GM12878 (cell line): Measurements from ENCODE around the gene ELSPBP1. TPM values are rescaled to one million over a fixed set of nuclear protein-coding genes. Genes with fewer than 3 reads are reported as not detected.

Experiments
- polyA plus RNA-seq, 11 experiments: library from polyadenylated mRNA; depleted of rRNA in 4 of 11; unstranded in 6 of 11; stranded (reverse) in 5 of 11; fragments of >200 nt; fragmentation: Nextera tagmentation in 4 of 11; fragmentation: Illumina TruSeq in 1 of 11; extraction: Ambion mirVana in 4 of 11; extraction: Trizol in 1 of 11; gene quantifications; 1 replicate in 1 of 11; 2 replicates in 10 of 11; pipeline versions ENCODE4 v1.2.1 to v1.2.3, GENCODE V29; 2011 to 2016; ENCODE audit warnings: inconsistent platforms in 2 of 11, missing spikeins in 2 of 11, low read depth in 1 of 11
- total RNA-seq, 4 experiments: library from RNA; depleted of rRNA in 3 of 4; stranded (reverse); fragments of >200 nt in 3 of 4; fragmentation: Illumina TruSeq in 1 of 4; extraction: Trizol in 1 of 4; gene quantifications; 2 replicates each; pipeline versions ENCODE4 v1.2.1 to v1.2.3, GENCODE V29; 2013 to 2021

Gene ELSPBP1
- total and polyA plus RNA-seq, 10 of the 15 experiments (the other 5 are each of a cell fraction or from before 2014, with no cell fraction given): not detected

Other genes with a start within 250 kb of the ELSPBP1 start
Only the 7 nearest of the 11 such genes appear.
- gene CRX, start 172.7 kb upstream of the ELSPBP1 start, total RNA-seq (2014; rRNA removed): not detected in 2 replicates
- not detected in 2 replicates for gene CRX, start 172.7 kb upstream of the ELSPBP1 start, total RNA-seq (2014; rRNA removed; fragmentation: Illumina TruSeq; extraction: Trizol)
- gene CRX, start 172.7 kb upstream of the ELSPBP1 start, total RNA-seq (2021): not detected in 2 replicates
- not detected in 2 replicates for gene CRX, start 172.7 kb upstream of the ELSPBP1 start, polyA plus RNA-seq (2011; rRNA removed)
- not detected in 2 replicates for gene CRX, start 172.7 kb upstream of the ELSPBP1 start, polyA plus RNA-seq (2014; fragmentation: Illumina TruSeq; extraction: Trizol)
- not detected for gene CRX, start 172.7 kb upstream of the ELSPBP1 start, polyA plus RNA-seq (2014; fragmentation: Nextera tagmentation; extraction: Ambion mirVana)
- gene CRX, start 172.7 kb upstream of the ELSPBP1 start, polyA plus RNA-seq (2014; rRNA removed): not detected in 2 replicates
- not detected for gene CRX, start 172.7 kb upstream of the ELSPBP1 start, polyA plus RNA-seq (2016; fragmentation: Nextera tagmentation; extraction: Ambion mirVana)
- not detected in 2 replicates for gene TPRX2, start 135.4 kb upstream of the ELSPBP1 start, total RNA-seq (2014; rRNA removed)
- not detected in 2 replicates for gene TPRX2, start 135.4 kb upstream of the ELSPBP1 start, total RNA-seq (2014; rRNA removed; fragmentation: Illumina TruSeq; extraction: Trizol)
- not detected in 2 replicates for gene TPRX2, start 135.4 kb upstream of the ELSPBP1 start, total RNA-seq (2021)
- not detected in 2 replicates for gene TPRX2, start 135.4 kb upstream of the ELSPBP1 start, polyA plus RNA-seq (2011; rRNA removed)
- not detected in 2 replicates for gene TPRX2, start 135.4 kb upstream of the ELSPBP1 start, polyA plus RNA-seq (2014; fragmentation: Illumina TruSeq; extraction: Trizol)
- gene TPRX2, start 135.4 kb upstream of the ELSPBP1 start, polyA plus RNA-seq (2014; fragmentation: Nextera tagmentation; extraction: Ambion mirVana): not detected
- gene TPRX2, start 135.4 kb upstream of the ELSPBP1 start, polyA plus RNA-seq (2014; rRNA removed): not detected in 2 replicates
- not detected for gene TPRX2, start 135.4 kb upstream of the ELSPBP1 start, polyA plus RNA-seq (2016; fragmentation: Nextera tagmentation; extraction: Ambion mirVana)
- not detected in 2 replicates for gene SULT2A1, start 108.3 kb upstream of the ELSPBP1 start, total RNA-seq (2014; rRNA removed)
- not detected in 2 replicates for gene SULT2A1, start 108.3 kb upstream of the ELSPBP1 start, total RNA-seq (2014; rRNA removed; fragmentation: Illumina TruSeq; extraction: Trizol)
- gene SULT2A1, start 108.3 kb upstream of the ELSPBP1 start, total RNA-seq (2021): 0.13 and 0.16 TPM in 2 replicates
- not detected in 2 replicates for gene SULT2A1, start 108.3 kb upstream of the ELSPBP1 start, polyA plus RNA-seq (2011; rRNA removed)
- not detected in 2 replicates for gene SULT2A1, start 108.3 kb upstream of the ELSPBP1 start, polyA plus RNA-seq (2014; fragmentation: Illumina TruSeq; extraction: Trizol)
- gene SULT2A1, start 108.3 kb upstream of the ELSPBP1 start, polyA plus RNA-seq (2014; fragmentation: Nextera tagmentation; extraction: Ambion mirVana): not detected
- not detected in 2 replicates for gene SULT2A1, start 108.3 kb upstream of the ELSPBP1 start, polyA plus RNA-seq (2014; rRNA removed)
- gene SULT2A1, start 108.3 kb upstream of the ELSPBP1 start, polyA plus RNA-seq (2016; fragmentation: Nextera tagmentation; extraction: Ambion mirVana): not detected
- gene BSPH1, start 2.5 kb upstream of the ELSPBP1 start, total RNA-seq (2014; rRNA removed): not detected in 2 replicates
- not detected in 2 replicates for gene BSPH1, start 2.5 kb upstream of the ELSPBP1 start, total RNA-seq (2014; rRNA removed; fragmentation: Illumina TruSeq; extraction: Trizol)
- not detected in 2 replicates for gene BSPH1, start 2.5 kb upstream of the ELSPBP1 start, total RNA-seq (2021)
- gene BSPH1, start 2.5 kb upstream of the ELSPBP1 start, polyA plus RNA-seq (2011; rRNA removed): not detected in 2 replicates
- gene BSPH1, start 2.5 kb upstream of the ELSPBP1 start, polyA plus RNA-seq (2014; fragmentation: Illumina TruSeq; extraction: Trizol): not detected in 2 replicates
- gene BSPH1, start 2.5 kb upstream of the ELSPBP1 start, polyA plus RNA-seq (2014; fragmentation: Nextera tagmentation; extraction: Ambion mirVana): not detected
- gene BSPH1, start 2.5 kb upstream of the ELSPBP1 start, polyA plus RNA-seq (2014; rRNA removed): not detected in 2 replicates
- gene BSPH1, start 2.5 kb upstream of the ELSPBP1 start, polyA plus RNA-seq (2016; fragmentation: Nextera tagmentation; extraction: Ambion mirVana): not detected
- not detected in 2 replicates for gene CABP5, start 49.4 kb downstream of the ELSPBP1 start, total RNA-seq (2014; rRNA removed)
- gene CABP5, start 49.4 kb downstream of the ELSPBP1 start, total RNA-seq (2014; rRNA removed; fragmentation: Illumina TruSeq; extraction: Trizol): not detected in 2 replicates
- gene CABP5, start 49.4 kb downstream of the ELSPBP1 start, total RNA-seq (2021): not detected in 2 replicates
- gene CABP5, start 49.4 kb downstream of the ELSPBP1 start, polyA plus RNA-seq (2011; rRNA removed): not detected in 2 replicates
- not detected in 2 replicates for gene CABP5, start 49.4 kb downstream of the ELSPBP1 start, polyA plus RNA-seq (2014; fragmentation: Illumina TruSeq; extraction: Trizol)
- gene CABP5, start 49.4 kb downstream of the ELSPBP1 start, polyA plus RNA-seq (2014; fragmentation: Nextera tagmentation; extraction: Ambion mirVana): not detected
- gene CABP5, start 49.4 kb downstream of the ELSPBP1 start, polyA plus RNA-seq (2014; rRNA removed): not detected in 2 replicates
- not detected for gene CABP5, start 49.4 kb downstream of the ELSPBP1 start, polyA plus RNA-seq (2016; fragmentation: Nextera tagmentation; extraction: Ambion mirVana)
- gene PLA2G4C, start 116.2 kb downstream of the ELSPBP1 start, total RNA-seq (2014; rRNA removed): 1.1 and 1.3 TPM in 2 replicates
- 1.1 and 2.4 TPM in 2 replicates for gene PLA2G4C, start 116.2 kb downstream of the ELSPBP1 start, total RNA-seq (2014; rRNA removed; fragmentation: Illumina TruSeq; extraction: Trizol)
- 2.3 and 2.7 TPM in 2 replicates for gene PLA2G4C, start 116.2 kb downstream of the ELSPBP1 start, total RNA-seq (2021)
- 3.6 and 5.6 TPM in 2 replicates for gene PLA2G4C, start 116.2 kb downstream of the ELSPBP1 start, polyA plus RNA-seq (2011; rRNA removed)
- 0.35 and 1.1 TPM in 2 replicates for gene PLA2G4C, start 116.2 kb downstream of the ELSPBP1 start, polyA plus RNA-seq (2014; fragmentation: Illumina TruSeq; extraction: Trizol)
- gene PLA2G4C, start 116.2 kb downstream of the ELSPBP1 start, polyA plus RNA-seq (2014; fragmentation: Nextera tagmentation; extraction: Ambion mirVana): under 1 TPM; 0.53 to 0.64 TPM
- gene PLA2G4C, start 116.2 kb downstream of the ELSPBP1 start, polyA plus RNA-seq (2014; rRNA removed): 1.0 and 1.4 TPM in 2 replicates
- gene PLA2G4C, start 116.2 kb downstream of the ELSPBP1 start, polyA plus RNA-seq (2016; fragmentation: Nextera tagmentation; extraction: Ambion mirVana): 1 to 10 TPM in 1 of 2 experiments, under 1 TPM in 1; 0.92 to 2.2 TPM
- 94.4 and 95.6 TPM in 2 replicates for gene LIG1, start 175.7 kb downstream of the ELSPBP1 start, total RNA-seq (2014; rRNA removed)
- 57.8 and 64.0 TPM in 2 replicates for gene LIG1, start 175.7 kb downstream of the ELSPBP1 start, total RNA-seq (2014; rRNA removed; fragmentation: Illumina TruSeq; extraction: Trizol)
- gene LIG1, start 175.7 kb downstream of the ELSPBP1 start, total RNA-seq (2021): 92.4 and 111 TPM in 2 replicates
- gene LIG1, start 175.7 kb downstream of the ELSPBP1 start, polyA plus RNA-seq (2011; rRNA removed): 44.9 and 63.8 TPM in 2 replicates
- gene LIG1, start 175.7 kb downstream of the ELSPBP1 start, polyA plus RNA-seq (2014; fragmentation: Illumina TruSeq; extraction: Trizol): 47.8 and 70.8 TPM in 2 replicates
- gene LIG1, start 175.7 kb downstream of the ELSPBP1 start, polyA plus RNA-seq (2014; fragmentation: Nextera tagmentation; extraction: Ambion mirVana): 10 to 100 TPM in 1 of 2 experiments, 1 to 10 TPM in 1; 7.8 to 31.6 TPM
- gene LIG1, start 175.7 kb downstream of the ELSPBP1 start, polyA plus RNA-seq (2014; rRNA removed): 76.7 and 101 TPM in 2 replicates
- gene LIG1, start 175.7 kb downstream of the ELSPBP1 start, polyA plus RNA-seq (2016; fragmentation: Nextera tagmentation; extraction: Ambion mirVana): 100 to 1,000 TPM; 112 to 117 TPM